ENCODE measurements around the gene COX14. TPM values are rescaled to one million over a fixed set of nuclear protein-coding genes. Genes with fewer than 3 reads are reported as not detected.
A peak's percentile ranks its signal among the peaks of the same experiment; 100 is the strongest.

Gene COX14
- total and polyA plus RNA-seq, 7 experiments from 2014 or later: 37.2 to 244 (median 49.0) TPM

DNA sequence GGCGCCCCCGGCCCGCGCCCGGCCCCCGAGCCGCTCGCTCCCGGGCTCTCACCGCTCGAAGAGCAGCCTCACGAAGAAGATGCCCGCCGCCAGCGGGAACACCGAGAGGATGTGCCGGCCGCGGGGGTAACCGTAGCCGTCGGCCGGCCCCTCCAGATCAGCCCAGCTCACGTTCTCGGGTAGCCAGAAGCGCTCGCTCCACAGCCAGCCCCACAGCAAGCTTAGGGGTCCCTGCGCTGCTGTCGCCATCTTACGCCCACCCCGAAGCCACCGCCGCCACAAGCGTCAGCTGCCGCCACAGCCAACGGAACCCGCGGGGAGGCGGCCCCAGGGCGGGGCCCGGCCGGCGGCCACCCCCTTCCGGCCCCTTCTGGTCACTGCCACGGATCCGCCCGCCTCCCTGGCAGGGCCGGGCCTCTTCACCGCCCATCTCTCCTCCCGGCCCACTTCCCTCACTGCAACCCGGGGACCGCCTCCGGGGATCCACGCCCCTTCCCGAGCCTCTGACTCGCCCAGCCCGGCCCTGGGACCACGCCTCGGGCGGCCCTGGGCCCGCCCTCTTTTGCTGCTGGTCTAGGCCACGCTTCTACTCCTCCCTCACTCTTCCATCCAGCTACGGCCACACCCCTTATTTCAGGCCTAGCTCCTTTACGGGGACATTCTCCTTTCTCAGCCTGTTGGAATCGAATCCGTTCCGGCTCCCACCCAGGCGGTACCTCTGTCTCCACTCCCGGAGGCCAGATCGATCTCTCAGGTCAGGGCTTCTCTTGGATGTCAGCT is 55.2 kb downstream of the COX14 start, which contains the start of gene CERS5:
Gene CERS5 (minus strand): TSS at position 321 of the 780 bp plus-strand sequence. CDS start 72 bp downstream, at position 249.
- DNase-seq: peak; percentile 87 to 98 (median 93)
- H3K4me3 ChIP-seq (ENCODE audit: low read length): peak within 1 kb of the TSS; percentile 69
- peaks cover 0 to 5% (median 0%) of the 10 kb centered on the region in 3 experiments for H3K36me3 ChIP-seq (ENCODE audit: control insufficient read depth in 2 of 3, insufficient read depth in 3 of 3, low read length in 3 of 3)
- no peaks in the 10 kb centered on the region for H3K27me3 ChIP-seq (ENCODE audit: control insufficient read depth in 2 of 2, insufficient read depth in 2 of 2, low read length in 2 of 2)
- Mint-ChIP-seq H3K27me3 (no peaks in the 10 kb centered on the region), H3K4me3 (peak within 1 kb of the TSS; percentile 82 to 98 (median 93)), H3K27ac (peak within 1 kb of the TSS; percentile 84 to 98 (median 93)), H3K4me1 (peaks cover 16 to 36% (median 30%) of the 10 kb centered on the region in 7 donors), H3K36me3 (peaks cover 0 to 12% (median 0%) of the 10 kb centered on the region in 5 donors), H3K9me3 (peaks cover 0 to 9% (median 0%) of the 10 kb centered on the region in 11 donors)
- peak; percentile 99 for ATAC-seq
- intact Hi-C loops (cut with micrococcal nuclease): loop anchor here (1.0 to 2.0 kb wide), 11 partner anchors 8 to 426 kb away; partner anchors contain the start of genes LARP4 (in 2 of the 2), RACGAP1 (in 2 of the 2), SMARCD1 (in 2 of the 2) and COX14 (in 1 of the 2)
- H3K4me1 ChIP-seq (ENCODE audit: control insufficient read depth in 2 of 2, insufficient read depth in 2 of 2, low read length in 2 of 2): peaks cover 11 to 13% of the 10 kb centered on the region in 2 donors
- H3K9me3 ChIP-seq (ENCODE audit: control insufficient read depth in 2 of 3, low read length in 3 of 3): no peaks in the 10 kb centered on the region
- ChIA-PET CTCF (interaction anchor here (0.5 to 1.8 kb wide), 9 partner anchors 9 to 341 kb away, joined by 3 to 11 read pairs (median 4); partner anchors contain the start of genes COX14 and SMARCD1), POLR2A (interaction anchor here (0.6 to 2.9 kb wide), 15 partner anchors 10 to 174 kb away, joined by 3 to 35 read pairs (median 4); partner anchors contain the start of gene COX14)
- peak within 1 kb of the TSS; percentile 93 for H3K27ac ChIP-seq (ENCODE audit: low read depth, low read length)

Other genes starting within 250 kb of the COX14 start
- under 1 TPM in 2 of 5 experiments, not detected in 3; 0.22 to 0.85 TPM for gene FAIM2, start 208.3 kb upstream of the COX14 start, total RNA-seq
- gene FAIM2, start 208.3 kb upstream of the COX14 start, polyA plus RNA-seq: not detected
- not detected for gene AQP2, start 161.5 kb upstream of the COX14 start, total RNA-seq
- not detected for gene AQP2, start 161.5 kb upstream of the COX14 start, polyA plus RNA-seq
- gene AQP5, start 150.4 kb upstream of the COX14 start, total RNA-seq: not detected
- not detected for gene AQP5, start 150.4 kb upstream of the COX14 start, polyA plus RNA-seq
- not detected for gene AQP6, start 139.3 kb upstream of the COX14 start, total RNA-seq
- gene AQP6, start 139.3 kb upstream of the COX14 start, polyA plus RNA-seq: not detected
- gene RACGAP1, start 86.7 kb upstream of the COX14 start, total RNA-seq: 100 to 1,000 TPM in 1 of 5 experiments, 10 to 100 TPM in 1, 1 to 10 TPM in 3; 4.2 to 111 (median 8.0) TPM
- gene RACGAP1, start 86.7 kb upstream of the COX14 start, polyA plus RNA-seq: 10 to 100 TPM in 1 of 2 donors, 1 to 10 TPM in 1; 8.6 to 11.1 TPM
- gene ASIC1, start 54.6 kb upstream of the COX14 start, total RNA-seq: 10 to 100 TPM in 1 of 5 experiments, 1 to 10 TPM in 3, under 1 TPM in 1; 0.34 to 10.1 (median 2.0) TPM
- under 1 TPM; 0.14 to 0.51 TPM for gene ASIC1, start 54.6 kb upstream of the COX14 start, polyA plus RNA-seq
- 10 to 100 TPM; 65.1 to 88.5 (median 67.5) TPM for gene SMARCD1, start 26.9 kb upstream of the COX14 start, total RNA-seq
- gene SMARCD1, start 26.9 kb upstream of the COX14 start, polyA plus RNA-seq: 10 to 100 TPM in 1 of 2 donors, 1 to 10 TPM in 1; 9.5 to 16.6 TPM
- 1 to 10 TPM in 2 of 5 experiments, under 1 TPM in 3; 0.50 to 1.5 (median 0.60) TPM for gene GPD1, start 8.2 kb upstream of the COX14 start, total RNA-seq
- gene GPD1, start 8.2 kb upstream of the COX14 start, polyA plus RNA-seq: not detected
- gene CERS5, start 55.1 kb downstream of the COX14 start, total RNA-seq: 10 to 100 TPM; 41.0 to 52.2 (median 47.7) TPM
- 10 to 100 TPM; 33.7 to 38.1 TPM for gene CERS5, start 55.1 kb downstream of the COX14 start, polyA plus RNA-seq
- gene LIMA1, start 171.3 kb downstream of the COX14 start, total RNA-seq: 10 to 100 TPM in 4 of 5 experiments, 1 to 10 TPM in 1; 9.8 to 33.6 (median 11.2) TPM
- 10 to 100 TPM in 1 of 2 donors, 1 to 10 TPM in 1; 5.4 to 11.6 TPM for gene LIMA1, start 171.3 kb downstream of the COX14 start, polyA plus RNA-seq